Gastrocnemius medialis (tissue), 4 donors: ENCODE results near the gene MMRN2.

Source experiments
- CTCF ChIP-seq, 5 experiments: fragments of 450-650 bp in 3 of 5; fragments of 200-600 bp in 2 of 5; sonication (generic) in 2 of 5; IDR thresholded peaks in 4 of 5; conservative IDR thresholded peaks in 1 of 5; 1 replicate in 4 of 5; 2 replicates in 1 of 5; pipeline ENCODE4 v1.5.1; 2016 to 2019; ENCODE audit warnings: antibody characterized with exemption in 5 of 5, mild to moderate bottlenecking in 3 of 5, moderate library complexity in 3 of 5
- POLR2A ChIP-seq, 2 donors: fragments of 450-650 bp; IDR thresholded peaks; one replicate each; pipeline ENCODE4 v1.6.1; 2017; ENCODE audit warnings: antibody characterized with exemption in 2 of 2, mild to moderate bottlenecking in 2 of 2, moderate library complexity in 2 of 2

- TF ChIP-seq CTCF (IDR thresholded peaks at IDR 0.05 in 4 of 5, conservative IDR thresholded peaks at IDR 0.05 in 1 of 5), result no peak
- TF ChIP-seq POLR2A (IDR thresholded peaks at IDR 0.05), result no peak
These were observed 67.4 kb downstream of the MMRN2 start for GRCh38 chr10:86889997-86890396.
